Measurements from ENCODE around the gene MICAL3. TPM values are rescaled to one million over a fixed set of nuclear protein-coding genes. Genes with fewer than 3 reads are reported as not detected.
A peak's percentile ranks its signal among the peaks of the same experiment; 100 is the strongest.

MICAL3 gene
- total and polyA plus RNA-seq, 2 of the 8 experiments (the other 6 are each of a cell fraction or from before 2014, with no cell fraction given) = 8.3 to 41.8 TPM

DNA sequence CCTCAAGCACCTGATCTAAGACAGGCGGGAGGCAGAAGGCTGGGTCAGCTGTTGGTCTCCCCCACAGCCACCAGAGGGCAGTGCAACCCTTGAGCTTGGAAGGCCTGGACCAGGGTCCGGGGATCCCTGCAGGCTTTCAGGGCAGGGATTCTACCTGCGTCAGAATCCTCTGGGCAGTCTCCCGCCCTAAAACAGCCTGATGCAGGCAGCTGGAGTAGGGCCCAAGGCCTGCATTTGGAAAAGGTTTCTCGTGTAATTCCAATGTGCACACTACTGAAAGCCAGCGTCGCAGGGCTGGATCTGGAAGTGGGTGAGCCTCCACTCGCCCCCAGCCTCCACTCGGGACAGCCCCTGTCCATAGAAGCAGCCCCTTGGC, 281.8 kb downstream of the MICAL3 start:
- H3K4me2 ChIP-seq (ENCODE audit: insufficient read depth in 1 of 2, low read depth in 2 of 2, low read length in 2 of 2) = no peak overlapping the region
- H3K36me3 ChIP-seq (ENCODE audit: control insufficient read depth in 2 of 4, insufficient read depth in 4 of 4, low read length in 3 of 4) = no peaks in the 10 kb centered on the region
- ChIA-PET POLR2A (ENCODE audit: partially characterized antibody) (interaction anchor here (0.6 to 2.6 kb wide), 3 partner anchors 30 to 38 kb away, joined by 3 to 13 read pairs (median 4); no protein-coding TSS in a partner anchor), CTCF (ENCODE audit: partially characterized antibody) (interaction anchor here (0.6 to 12.0 kb wide), 28 partner anchors 8 to 1102 kb away, joined by 3 to 174 read pairs (median 6); no protein-coding TSS in a partner anchor)
- no peak overlapping the region for H2BK120ac ChIP-seq (replicated peaks; ENCODE audit: low read depth, low read length)
- no peaks in the 10 kb centered on the region for H3K79me2 ChIP-seq (ENCODE audit: control insufficient read depth in 1 of 2, insufficient read depth in 2 of 2, low read length in 2 of 2)
- H4K91ac ChIP-seq (replicated peaks; ENCODE audit: insufficient read length, low read length) = no peak overlapping the region
- no peak overlapping the region for H3K23ac ChIP-seq (ENCODE audit: insufficient read length)
- H2BK12ac ChIP-seq (ENCODE audit: low read depth, low read length) = no peak overlapping the region
- H3K9me3 ChIP-seq (ENCODE audit: insufficient read depth in 2 of 2, low read depth in 1 of 2, low read length in 1 of 2) = no peaks in the 10 kb centered on the region
- DNase-seq (ENCODE audit: low read depth in 1 of 2, low spot score in 2 of 2) (peak; percentile 80 to 96), FAIRE-seq (peak; percentile 52)
- H2BK5ac ChIP-seq (ENCODE audit: low read depth, low read length) = no peak overlapping the region
- H4K5ac ChIP-seq (ENCODE audit: insufficient read length, low read depth, low read length) = no peak overlapping the region
- no peak overlapping the region for H3K4ac ChIP-seq (replicated peaks; ENCODE audit: insufficient read length, low read depth, low read length)
- peaks cover 2 to 3% of the 10 kb centered on the region in 2 experiments for H4K20me1 ChIP-seq (replicated peaks in 1 of 2; ENCODE audit: control insufficient read depth in 1 of 2, insufficient read depth in 2 of 2, low read length in 2 of 2)
- no peak overlapping the region for H2BK15ac ChIP-seq (ENCODE audit: low read length)
- H2AFZ ChIP-seq (ENCODE audit: low read length) = no peak overlapping the region
- no peak overlapping the region for H4K8ac ChIP-seq (ENCODE audit: extremely low read depth, insufficient read depth, low read length)
- H3K79me1 ChIP-seq (ENCODE audit: low read depth, low read length) = no peaks in the 10 kb centered on the region
- H3K4me3 ChIP-seq (ENCODE audit: extremely low read depth in 1 of 4, insufficient read depth in 2 of 4, low read depth in 3 of 4, low read length in 4 of 4) = no peak overlapping the region
- no peaks in the 10 kb centered on the region for H3K27me3 ChIP-seq (replicated peaks in 1 of 4; ENCODE audit: control insufficient read depth in 3 of 4, extremely low read depth in 1 of 4, insufficient read depth in 3 of 4, low read length in 3 of 4)
- H3K56ac ChIP-seq (replicated peaks; ENCODE audit: insufficient read length, low read depth, low read length) = no peak overlapping the region
- H2BK20ac ChIP-seq (ENCODE audit: low read length) = no peak overlapping the region
- no peak overlapping the region for H3K27ac ChIP-seq (ENCODE audit: low read depth, low read length)
- no peak overlapping the region for H3K14ac ChIP-seq (ENCODE audit: insufficient read length)
- no peak overlapping the region for H2AK5ac ChIP-seq (ENCODE audit: low read depth, low read length)
- peaks cover 0 to 7% (median 4%) of the 10 kb centered on the region in 4 experiments; a peak in 5 of 7 replicates for H3K4me1 ChIP-seq (replicated peaks in 1 of 4; ENCODE audit: control insufficient read depth in 3 of 4, insufficient read depth in 4 of 4, low read length in 3 of 4)
- no peak overlapping the region; a peak in 1 of 7 replicates for H3K9ac ChIP-seq (replicated peaks in 1 of 4; ENCODE audit: extremely low read depth in 1 of 4, low read depth in 3 of 4, low read length in 3 of 4)
- no peak overlapping the region for H3K18ac ChIP-seq (ENCODE audit: extremely low read depth, low read length)
- WGBS, 2 experiments (ENCODE audit: extremely low coverage in 1 of 2, insufficient coverage in 1 of 2, insufficient read length in 1 of 2, insufficient replicate concordance in 2 of 2, low coverage in 1 of 2, low lambda C conversion rate in 2 of 2, missing lambda C conversion rate in 1 of 2) = 59% methylated on average over 9 of the region's 9 CpGs; no CpG with 5 or more reads in 1 of the 2 experiments
- H3K23me2 ChIP-seq (ENCODE audit: low read depth, low read length) = no peaks in the 10 kb centered on the region
- TF ChIP-seq EZH2 (IDR thresholded peaks at IDR 0.05; ENCODE audit: low read depth, low read length, severe bottlenecking) = no peak
- no peak for TF ChIP-seq SIX5 (IDR thresholded peaks at IDR 0.05; ENCODE audit: low read depth, low read length)
- 0 out of 2 replicates have a peak, but pooled peaks have one; percentile 32 for TF ChIP-seq GABPA (IDR thresholded peaks at IDR 0.05; ENCODE audit: borderline replicate concordance, insufficient read depth, low read length)
- TF ChIP-seq TAF1 (IDR thresholded peaks at IDR 0.05; ENCODE audit: low read depth, low read length) = no peak
- TF ChIP-seq RAD21 (IDR thresholded peaks at IDR 0.05 in 1 of 2, conservative IDR thresholded peaks at IDR 0.05 in 1 of 2; ENCODE audit: low read depth in 2 of 2, low read length in 2 of 2) = peak; percentile 94 to 97
- 0 out of 4 replicates have a peak, but pooled peaks of 1 of the 2 experiments have one; percentile 49 for TF ChIP-seq SIN3A (conservative IDR thresholded peaks at IDR 0.05 in 1 of 2, IDR thresholded peaks at IDR 0.05 in 1 of 2; ENCODE audit: low read depth in 1 of 2, low read length in 2 of 2)
- no peak for TF ChIP-seq SIRT6 (IDR thresholded peaks at IDR 0.05; ENCODE audit: low read length)
- TF ChIP-seq PHF8 (conservative IDR thresholded peaks at IDR 0.05; ENCODE audit: low read depth, low read length) = no peak
- TF ChIP-seq, protein P1, sequence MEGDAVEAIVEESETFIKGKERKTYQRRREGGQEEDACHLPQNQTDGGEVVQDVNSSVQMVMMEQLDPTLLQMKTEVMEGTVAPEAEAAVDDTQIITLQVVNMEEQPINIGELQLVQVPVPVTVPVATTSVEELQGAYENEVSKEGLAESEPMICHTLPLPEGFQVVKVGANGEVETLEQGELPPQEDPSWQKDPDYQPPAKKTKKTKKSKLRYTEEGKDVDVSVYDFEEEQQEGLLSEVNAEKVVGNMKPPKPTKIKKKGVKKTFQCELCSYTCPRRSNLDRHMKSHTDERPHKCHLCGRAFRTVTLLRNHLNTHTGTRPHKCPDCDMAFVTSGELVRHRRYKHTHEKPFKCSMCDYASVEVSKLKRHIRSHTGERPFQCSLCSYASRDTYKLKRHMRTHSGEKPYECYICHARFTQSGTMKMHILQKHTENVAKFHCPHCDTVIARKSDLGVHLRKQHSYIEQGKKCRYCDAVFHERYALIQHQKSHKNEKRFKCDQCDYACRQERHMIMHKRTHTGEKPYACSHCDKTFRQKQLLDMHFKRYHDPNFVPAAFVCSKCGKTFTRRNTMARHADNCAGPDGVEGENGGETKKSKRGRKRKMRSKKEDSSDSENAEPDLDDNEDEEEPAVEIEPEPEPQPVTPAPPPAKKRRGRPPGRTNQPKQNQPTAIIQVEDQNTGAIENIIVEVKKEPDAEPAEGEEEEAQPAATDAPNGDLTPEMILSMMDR (IDR thresholded peaks at IDR 0.05; ENCODE audit: control extremely low read depth in 1 of 3, insufficient read depth in 1 of 3, low read depth in 1 of 3, low read length in 3 of 3) = peak; percentile 90 to 98 (median 96)
- no peak for TF ChIP-seq BACH1 (IDR thresholded peaks at IDR 0.05; ENCODE audit: low read length)
